Breast epithelium (tissue), 4 donors: Measurements from ENCODE around the gene SERPINB13. TPM values are rescaled to one million over a fixed set of nuclear protein-coding genes. Genes with fewer than 3 reads are reported as not detected.

Source experiments
- DNase-seq, 2 donors: peaks; one replicate each; pipeline ENCODE4 v3.0.0-alpha.2; 2019; ENCODE audit warnings: low spot score in 2 of 2
- H3K27ac ChIP-seq, 2 donors: fragments of 200-600 bp; sonication (generic) in 1 of 2; one replicate each; pipeline ENCODE4 v1.5.1; 2016 to 2019; ENCODE audit warnings: mild to moderate bottlenecking in 1 of 2
- H3K27me3 ChIP-seq, 2 donors: fragments of 200-600 bp; sonication (generic) in 1 of 2; one replicate each; pipeline versions ENCODE4 v1.5.1 to v1.6.0; 2017 to 2019; ENCODE audit warnings: control low read depth in 1 of 2, mild to moderate bottlenecking in 1 of 2
- H3K36me3 ChIP-seq: fragments of 200-600 bp; one replicate; pipeline ENCODE4 v1.5.1; 2019
- H3K4me1 ChIP-seq, 2 donors: fragments of 200-600 bp; sonication (generic); one replicate each; pipeline ENCODE4 v1.5.1; 2016 to 2019; ENCODE audit warnings: control low read depth in 1 of 2
- H3K4me3 ChIP-seq, 3 donors: fragments of 200-600 bp; sonication (generic); 1 replicate in 2 of 3; 2 replicates in 1 of 3; pipeline ENCODE4 v1.5.1; 2016 to 2019; ENCODE audit warnings: mild to moderate bottlenecking in 3 of 3, moderate library complexity in 2 of 3
- H3K9me3 ChIP-seq, 2 donors: fragments of 200-600 bp; sonication (generic) in 1 of 2; one replicate each; pipeline ENCODE4 v1.5.1; 2016 to 2019; ENCODE audit warnings: control low read depth in 1 of 2
- POLR2A ChIP-seq: fragments of 450-650 bp; IDR thresholded peaks from one replicate; pipeline ENCODE4 v1.6.1; 2016; ENCODE audit warnings: antibody characterized with exemption, mild to moderate bottlenecking, moderate library complexity
- POLR2AphosphoS5 ChIP-seq, 3 donors: sonication (generic); formaldehyde crosslinking; IDR thresholded peaks; one replicate each; pipeline ENCODE4 v1.6.1; 2017; ENCODE audit warnings: antibody characterized with exemption in 3 of 3
- intact Hi-C: fragments of 100-400 bp; cut with DNase I; formaldehyde crosslinking; loops from one replicate; pipeline ENCODE4 v1.15.1; 2023; ENCODE audit warnings: low total_unique reads
- total RNA-seq, 3 donors: library from RNA; depleted of rRNA; stranded (reverse); fragments of >200 nt; gene quantifications; one replicate each; pipeline ENCODE4 v1.1.0, GENCODE V29; 2016
- TF ChIP-seq, protein P1 (sequence below), 3 donors: fragments of 450-650 bp; IDR thresholded peaks; one replicate each; pipeline ENCODE4 v1.5.1; 2016 to 2017; ENCODE audit warnings: antibody characterized with exemption in 3 of 3, mild to moderate bottlenecking in 3 of 3, moderate library complexity in 3 of 3

Gene SERPINB13
- total RNA-seq, 3 donors from 2014 or later, result not detected

DNA sequence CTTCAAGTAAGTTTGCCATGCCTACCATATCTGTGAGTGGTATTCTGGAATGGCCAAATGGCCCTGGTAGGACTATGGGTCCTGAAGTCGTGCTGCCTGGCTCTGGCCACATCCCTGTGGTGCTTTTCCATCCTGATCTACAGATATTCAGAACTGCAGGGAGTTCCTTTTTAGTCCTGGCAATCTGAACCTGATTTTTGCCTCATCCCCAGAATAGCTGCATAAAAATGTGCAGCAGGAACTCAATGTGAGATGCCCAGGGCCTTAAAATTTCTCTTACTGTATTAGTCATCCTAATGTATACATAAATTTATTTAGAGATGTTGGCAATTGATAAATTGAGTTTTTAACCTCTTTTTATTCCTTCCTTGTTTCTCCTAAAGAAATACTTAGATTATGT is 5.3 kb downstream of the SERPINB13 start:
- no peaks in the 10 kb centered on the region for H3K9me3 ChIP-seq
- intact Hi-C loops, result no loop called here
- TF ChIP-seq, protein P1, sequence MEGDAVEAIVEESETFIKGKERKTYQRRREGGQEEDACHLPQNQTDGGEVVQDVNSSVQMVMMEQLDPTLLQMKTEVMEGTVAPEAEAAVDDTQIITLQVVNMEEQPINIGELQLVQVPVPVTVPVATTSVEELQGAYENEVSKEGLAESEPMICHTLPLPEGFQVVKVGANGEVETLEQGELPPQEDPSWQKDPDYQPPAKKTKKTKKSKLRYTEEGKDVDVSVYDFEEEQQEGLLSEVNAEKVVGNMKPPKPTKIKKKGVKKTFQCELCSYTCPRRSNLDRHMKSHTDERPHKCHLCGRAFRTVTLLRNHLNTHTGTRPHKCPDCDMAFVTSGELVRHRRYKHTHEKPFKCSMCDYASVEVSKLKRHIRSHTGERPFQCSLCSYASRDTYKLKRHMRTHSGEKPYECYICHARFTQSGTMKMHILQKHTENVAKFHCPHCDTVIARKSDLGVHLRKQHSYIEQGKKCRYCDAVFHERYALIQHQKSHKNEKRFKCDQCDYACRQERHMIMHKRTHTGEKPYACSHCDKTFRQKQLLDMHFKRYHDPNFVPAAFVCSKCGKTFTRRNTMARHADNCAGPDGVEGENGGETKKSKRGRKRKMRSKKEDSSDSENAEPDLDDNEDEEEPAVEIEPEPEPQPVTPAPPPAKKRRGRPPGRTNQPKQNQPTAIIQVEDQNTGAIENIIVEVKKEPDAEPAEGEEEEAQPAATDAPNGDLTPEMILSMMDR (IDR thresholded peaks at IDR 0.05), result no peak
- TF ChIP-seq POLR2AphosphoS5 (IDR thresholded peaks at IDR 0.05), result no peak
- no peak for TF ChIP-seq POLR2A
- no peaks in the 10 kb centered on the region for H3K4me1 ChIP-seq
- no peak for DNase-seq
- no peaks in the 10 kb centered on the region for H3K27me3 ChIP-seq
- H3K4me3 ChIP-seq, result no peak overlapping the region
- H3K36me3 ChIP-seq, result no peaks in the 10 kb centered on the region
- H3K27ac ChIP-seq, result no peak overlapping the region

DNA sequence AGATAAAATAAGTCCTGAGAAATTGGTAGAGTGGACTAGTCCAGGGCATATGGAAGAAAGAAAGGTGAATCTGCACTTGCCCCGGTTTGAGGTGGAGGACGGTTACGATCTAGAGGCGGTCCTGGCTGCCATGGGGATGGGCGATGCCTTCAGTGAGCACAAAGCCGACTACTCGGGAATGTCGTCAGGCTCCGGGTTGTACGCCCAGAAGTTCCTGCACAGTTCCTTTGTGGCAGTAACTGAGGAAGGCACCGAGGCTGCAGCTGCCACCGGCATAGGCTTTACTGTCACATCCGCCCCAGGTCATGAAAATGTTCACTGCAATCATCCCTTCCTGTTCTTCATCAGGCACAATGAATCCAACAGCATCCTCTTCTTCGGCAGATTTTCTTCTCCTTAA is 9.8 kb downstream of the SERPINB13 start:
- H3K27ac ChIP-seq, result no peak overlapping the region
- no peaks in the 10 kb centered on the region for H3K4me1 ChIP-seq
- no peaks in the 10 kb centered on the region for H3K9me3 ChIP-seq
- intact Hi-C loops, result no loop called here
- DNase-seq, result no peak
- TF ChIP-seq POLR2A, result no peak
- TF ChIP-seq, protein P1 (IDR thresholded peaks at IDR 0.05), result no peak
- no peak for TF ChIP-seq POLR2AphosphoS5 (IDR thresholded peaks at IDR 0.05)
- no peaks in the 10 kb centered on the region for H3K36me3 ChIP-seq
- no peak overlapping the region for H3K4me3 ChIP-seq
- no peaks in the 10 kb centered on the region for H3K27me3 ChIP-seq

DNA sequence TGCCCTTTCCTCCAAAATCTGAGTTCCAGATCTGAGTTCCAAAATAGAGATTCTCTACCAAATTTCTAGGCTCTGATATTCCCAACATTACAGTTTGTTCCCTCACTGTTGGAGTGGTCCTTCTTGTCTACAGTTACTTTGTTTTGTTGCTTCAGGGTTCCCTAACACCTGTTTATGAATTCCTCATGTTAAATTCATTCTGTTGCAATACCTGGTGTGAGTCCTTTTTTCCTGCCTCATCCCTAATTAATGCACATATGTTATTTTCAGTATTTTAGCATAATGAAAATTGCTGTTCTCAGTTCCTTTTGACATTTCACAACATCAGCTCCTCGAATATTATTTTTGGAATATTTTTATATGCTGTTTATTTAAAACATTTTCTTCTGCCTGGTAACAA is 16.2 kb downstream of the SERPINB13 start:
- Histone ChIP-seq H3K36me3 (no peaks in the 10 kb centered on the region), H3K9me3 (no peaks in the 10 kb centered on the region), H3K27ac (no peak overlapping the region), H3K4me1 (no peaks in the 10 kb centered on the region), H3K27me3 (no peaks in the 10 kb centered on the region), H3K4me3 (no peak overlapping the region)
- TF ChIP-seq POLR2A, result no peak
- no peak for TF ChIP-seq POLR2AphosphoS5 (IDR thresholded peaks at IDR 0.05)
- TF ChIP-seq, protein P1 (IDR thresholded peaks at IDR 0.05), result no peak
- intact Hi-C loops, result no loop called here
- no peak for DNase-seq

DNA sequence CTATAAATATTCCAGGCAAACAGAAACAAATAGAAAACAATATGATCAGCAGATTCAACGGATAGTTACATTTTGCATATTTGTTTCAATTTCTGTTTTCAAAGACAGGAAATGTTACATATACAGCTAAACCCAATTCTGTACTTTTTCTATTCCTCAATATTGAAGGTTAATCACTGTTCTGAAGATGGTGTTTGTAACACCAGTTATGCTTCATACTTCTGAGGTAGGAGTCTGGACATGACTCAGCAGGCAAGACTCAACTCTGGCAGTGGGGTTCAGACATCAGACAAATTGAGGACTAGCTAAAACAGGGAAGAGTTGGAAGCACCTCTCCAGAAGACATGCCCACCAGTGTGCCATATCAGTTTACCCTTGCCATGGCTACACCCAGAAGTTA is 16.6 kb downstream of the SERPINB13 start:
- H3K4me3 ChIP-seq, result no peak overlapping the region
- no peak overlapping the region for H3K27ac ChIP-seq
- H3K27me3 ChIP-seq, result no peaks in the 10 kb centered on the region
- DNase-seq, result no peak
- no peaks in the 10 kb centered on the region for H3K4me1 ChIP-seq
- H3K9me3 ChIP-seq, result no peaks in the 10 kb centered on the region
- no peaks in the 10 kb centered on the region for H3K36me3 ChIP-seq
- TF ChIP-seq POLR2AphosphoS5 (IDR thresholded peaks at IDR 0.05) (no peak), POLR2A (no peak)
- TF ChIP-seq, protein P1 (IDR thresholded peaks at IDR 0.05), result no peak
- intact Hi-C loops, result no loop called here

DNA sequence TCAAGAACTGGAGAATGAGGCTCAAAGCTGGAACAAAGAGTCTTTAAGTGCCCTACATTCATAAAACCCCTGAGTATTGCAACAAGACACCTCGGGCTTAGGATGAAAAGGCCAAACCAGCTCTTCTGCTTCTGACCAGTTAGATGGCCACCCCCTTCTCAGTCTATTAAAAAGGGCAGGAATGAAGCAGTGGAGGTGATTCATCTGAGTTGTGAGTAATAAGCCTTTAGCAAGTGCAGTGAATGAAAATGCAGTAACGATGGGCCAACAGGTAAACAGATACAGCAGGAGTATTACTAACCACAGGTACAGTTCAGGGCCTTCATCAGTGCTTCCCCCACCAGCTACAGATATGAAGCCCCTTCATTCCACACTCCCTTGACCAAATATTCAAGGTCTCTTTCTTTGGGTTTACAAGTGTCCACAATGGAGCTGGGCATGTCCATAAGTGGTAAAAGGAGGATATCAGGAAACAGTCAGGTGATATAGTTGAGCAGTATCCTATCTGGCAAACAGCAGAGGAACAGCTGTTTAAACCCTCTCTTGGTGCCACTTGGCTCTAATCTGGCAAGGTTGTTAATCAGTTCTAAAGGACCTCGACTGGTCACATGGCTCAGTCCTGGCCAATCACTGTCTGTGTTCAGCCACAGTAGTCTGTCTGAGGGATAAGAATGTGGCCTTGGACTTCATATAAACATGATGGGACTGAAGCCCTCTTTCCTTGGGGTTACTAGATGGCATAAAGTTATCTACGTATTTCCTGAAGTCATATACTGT is 17.8 kb downstream of the SERPINB13 start:
- no peaks in the 10 kb centered on the region for H3K4me1 ChIP-seq
- no peak overlapping the region for H3K27ac ChIP-seq
- TF ChIP-seq POLR2A (no peak), POLR2AphosphoS5 (IDR thresholded peaks at IDR 0.05) (no peak)
- TF ChIP-seq, protein P1 (IDR thresholded peaks at IDR 0.05), result no peak
- no peaks in the 10 kb centered on the region for H3K36me3 ChIP-seq
- H3K27me3 ChIP-seq, result no peaks in the 10 kb centered on the region
- H3K4me3 ChIP-seq, result no peak overlapping the region
- H3K9me3 ChIP-seq, result no peaks in the 10 kb centered on the region
- intact Hi-C loops, result no loop called here
- no peak for DNase-seq
